ENCODE data around the gene C16orf90. TPM values are rescaled to one million over a fixed set of nuclear protein-coding genes. Genes with fewer than 3 reads are reported as not detected.

The C16orf90 gene
- total and polyA plus RNA-seq, 2 experiments from 2014 or later = not detected

DNA sequence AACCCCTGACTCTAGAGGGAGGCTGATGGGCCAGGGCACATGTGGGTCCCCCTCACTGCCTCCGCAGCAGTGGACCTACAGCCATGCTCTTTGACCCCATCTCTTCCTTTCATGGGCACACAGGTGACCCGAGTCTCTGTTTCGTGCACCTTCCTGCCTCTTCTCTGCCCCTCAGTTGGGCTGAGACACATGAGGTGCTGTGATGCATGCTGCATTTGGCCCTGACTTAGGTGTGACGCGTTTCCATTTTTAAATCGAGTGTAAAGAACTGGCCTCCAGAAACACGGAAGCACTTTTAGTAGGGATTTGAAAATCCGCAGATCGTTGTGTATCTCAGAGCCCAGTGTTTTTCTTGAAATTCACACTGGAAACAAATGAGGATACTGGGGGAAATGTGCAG is 24.6 kb downstream of the C16orf90 start:
- Histone ChIP-seq H3F3A (ENCODE audit: insufficient read depth) (peaks cover 17% of the 10 kb centered on the region; the same call in 1 of the 2 replicates), H3K9me2 (ENCODE audit: insufficient read depth) (no peaks in the 10 kb centered on the region), H3K4me3 (no peak overlapping the region), H3K4me2 (ENCODE audit: unreplicated experiment) (no peak overlapping the region), H3K79me2 (ENCODE audit: insufficient read depth) (peaks cover 100% of the 10 kb centered on the region), H3K36me3 (ENCODE audit: low read depth) (no peaks in the 10 kb centered on the region), H3K9me3 (ENCODE audit: low read depth) (no peaks in the 10 kb centered on the region), H4K20me1 (ENCODE audit: insufficient read depth) (no peaks in the 10 kb centered on the region), H3K27me3 (replicated peaks; ENCODE audit: insufficient read depth) (no peaks in the 10 kb centered on the region), H2AFZ (no peak overlapping the region), H3K4me1 (ENCODE audit: insufficient read depth) (peaks cover 16% of the 10 kb centered on the region), H3K27ac (no peak overlapping the region), H3K9ac (no peak overlapping the region)
- in situ Hi-C loops (cut with MboI) = no loop called here
- WGBS, 2 experiments (ENCODE audit: low coverage in 1 of 2, low lambda C conversion rate in 2 of 2, missing lambda C conversion rate in 2 of 2) = 91% methylated on average over 8 to 9 of the region's 9 CpGs
- TF ChIP-seq EZH2phosphoT487 (IDR thresholded peaks at IDR 0.05; ENCODE audit: insufficient read depth, low read depth) (no peak), EZH2 (IDR thresholded peaks at IDR 0.05; ENCODE audit: insufficient read depth, poor library complexity, severe bottlenecking) (no peak)
- no peak for DNase-seq

DNA sequence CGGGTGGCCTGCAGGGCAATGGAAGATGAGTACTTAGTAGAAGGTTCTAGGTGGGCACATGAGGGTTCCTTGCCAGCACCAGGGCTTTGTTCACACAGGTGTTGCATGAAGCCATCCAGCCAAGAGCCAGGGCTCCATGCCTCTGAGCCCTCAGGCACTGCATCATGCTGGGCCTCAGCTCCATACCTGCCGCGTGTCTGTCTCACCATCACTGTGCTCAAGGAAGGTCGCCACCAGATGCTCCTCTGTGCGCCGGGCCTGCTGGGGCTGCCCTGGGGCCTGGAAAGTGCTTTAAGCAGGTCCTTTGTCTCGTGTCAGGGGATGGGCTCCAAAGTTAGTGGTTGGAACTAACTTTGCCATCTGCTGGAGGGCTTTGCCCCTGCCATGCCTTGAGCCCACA is 25.6 kb downstream of the C16orf90 start:
- H4K20me1 ChIP-seq (ENCODE audit: insufficient read depth) = peaks cover 1% of the 10 kb centered on the region; the same call in 1 of the 2 replicates
- H3K36me3 ChIP-seq (ENCODE audit: low read depth) = no peaks in the 10 kb centered on the region
- H3K4me2 ChIP-seq (ENCODE audit: unreplicated experiment) = no peak overlapping the region
- H3K79me2 ChIP-seq (ENCODE audit: insufficient read depth) = peaks cover 100% of the 10 kb centered on the region
- no peaks in the 10 kb centered on the region for H3K9me2 ChIP-seq (ENCODE audit: insufficient read depth)
- H3K9ac ChIP-seq = no peak overlapping the region
- H3K4me1 ChIP-seq (ENCODE audit: insufficient read depth) = peaks cover 16% of the 10 kb centered on the region
- H3K27ac ChIP-seq = no peak overlapping the region
- peaks cover 17% of the 10 kb centered on the region; the same call in 1 of the 2 replicates for H3F3A ChIP-seq (ENCODE audit: insufficient read depth)
- no peak overlapping the region for H2AFZ ChIP-seq
- H3K27me3 ChIP-seq (replicated peaks; ENCODE audit: insufficient read depth) = no peaks in the 10 kb centered on the region
- DNase-seq = no peak
- WGBS, 2 experiments (ENCODE audit: low coverage in 1 of 2, low lambda C conversion rate in 2 of 2, missing lambda C conversion rate in 2 of 2) = 98% methylated on average over 7 of the region's 7 CpGs
- no peak for TF ChIP-seq EZH2 (IDR thresholded peaks at IDR 0.05; ENCODE audit: insufficient read depth, poor library complexity, severe bottlenecking)
- no peak for TF ChIP-seq EZH2phosphoT487 (IDR thresholded peaks at IDR 0.05; ENCODE audit: insufficient read depth, low read depth)
- no peak overlapping the region for H3K4me3 ChIP-seq
- no peaks in the 10 kb centered on the region for H3K9me3 ChIP-seq (ENCODE audit: low read depth)
- in situ Hi-C loops (cut with MboI) = no loop called here

DNA sequence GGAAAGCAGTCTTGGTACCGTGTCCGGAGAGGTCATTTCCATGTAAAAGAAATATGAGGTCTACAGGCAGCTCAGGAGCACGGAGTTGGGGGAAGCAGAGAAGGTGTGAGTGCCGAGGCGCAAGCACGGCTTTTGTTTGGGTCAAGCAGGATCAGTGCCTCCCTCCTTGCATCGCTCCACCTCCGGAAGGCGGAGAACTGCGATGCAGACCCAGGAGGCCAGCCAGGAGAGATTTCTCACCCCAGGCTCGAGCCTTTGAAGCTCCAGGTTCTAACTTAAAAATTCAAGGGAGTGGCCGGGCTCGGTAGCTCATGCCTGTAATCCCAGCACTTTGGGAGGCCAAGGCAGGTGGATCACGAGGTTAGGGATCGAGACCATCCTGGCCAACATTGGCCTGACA is 26.8 kb downstream of the C16orf90 start:
- H3K9me3 ChIP-seq (ENCODE audit: low read depth) = no peaks in the 10 kb centered on the region
- H3F3A ChIP-seq (ENCODE audit: insufficient read depth) = peaks cover 14% of the 10 kb centered on the region; the same call in 1 of the 2 replicates
- H4K20me1 ChIP-seq (ENCODE audit: insufficient read depth) = peaks cover 3% of the 10 kb centered on the region
- no peak for TF ChIP-seq EZH2phosphoT487 (IDR thresholded peaks at IDR 0.05; ENCODE audit: insufficient read depth, low read depth)
- no peak for TF ChIP-seq EZH2 (IDR thresholded peaks at IDR 0.05; ENCODE audit: insufficient read depth, poor library complexity, severe bottlenecking)
- H3K4me1 ChIP-seq (ENCODE audit: insufficient read depth) = peaks cover 15% of the 10 kb centered on the region
- no peak overlapping the region for H3K4me3 ChIP-seq
- 66 to 67% methylated on average over 15 of the region's 15 CpGs for WGBS, 2 experiments (ENCODE audit: low coverage in 1 of 2, low lambda C conversion rate in 2 of 2, missing lambda C conversion rate in 2 of 2)
- DNase-seq = no peak
- peaks cover 100% of the 10 kb centered on the region for H3K79me2 ChIP-seq (ENCODE audit: insufficient read depth)
- H2AFZ ChIP-seq = no peak overlapping the region
- in situ Hi-C loops (cut with MboI) = no loop called here
- H3K9ac ChIP-seq = no peak overlapping the region
- H3K27me3 ChIP-seq (replicated peaks; ENCODE audit: insufficient read depth) = no peaks in the 10 kb centered on the region
- H3K4me2 ChIP-seq (ENCODE audit: unreplicated experiment) = no peak overlapping the region
- H3K27ac ChIP-seq = no peak overlapping the region
- no peaks in the 10 kb centered on the region for H3K36me3 ChIP-seq (ENCODE audit: low read depth)
- no peaks in the 10 kb centered on the region for H3K9me2 ChIP-seq (ENCODE audit: insufficient read depth)

DNA sequence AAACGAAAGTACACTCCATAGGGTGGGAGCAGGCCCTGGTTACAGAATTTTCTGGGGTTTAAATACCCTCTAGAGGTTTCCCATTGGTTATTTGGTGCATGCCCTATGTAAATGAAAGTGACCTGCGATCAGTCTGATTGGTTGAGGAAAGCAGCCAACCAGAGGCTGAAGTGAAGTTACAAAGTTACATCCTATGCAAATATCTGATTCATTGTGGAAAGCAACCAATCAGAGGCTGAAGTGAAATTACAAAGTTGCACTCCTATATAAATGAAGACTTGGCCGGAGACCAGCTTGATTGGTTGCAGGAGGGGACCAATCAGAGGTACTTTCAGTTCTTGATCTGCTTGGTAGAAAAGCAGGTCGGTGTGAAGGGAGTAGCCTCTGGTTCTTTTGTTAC is 27.4 kb downstream of the C16orf90 start:
- Histone ChIP-seq H3K79me2 (ENCODE audit: insufficient read depth) (peaks cover 100% of the 10 kb centered on the region), H3K9me2 (ENCODE audit: insufficient read depth) (no peaks in the 10 kb centered on the region), H3K9me3 (ENCODE audit: low read depth) (no peaks in the 10 kb centered on the region), H3K27me3 (replicated peaks; ENCODE audit: insufficient read depth) (no peaks in the 10 kb centered on the region), H3K4me1 (ENCODE audit: insufficient read depth) (peaks cover 9% of the 10 kb centered on the region), H4K20me1 (ENCODE audit: insufficient read depth) (peaks cover 6% of the 10 kb centered on the region), H3K4me3 (no peak overlapping the region), H3K9ac (no peak overlapping the region), H3K4me2 (ENCODE audit: unreplicated experiment) (no peak overlapping the region), H2AFZ (no peak overlapping the region), H3F3A (ENCODE audit: insufficient read depth) (peaks cover 9% of the 10 kb centered on the region; the same call in 1 of the 2 replicates), H3K36me3 (ENCODE audit: low read depth) (peaks cover 1% of the 10 kb centered on the region; the same call in 1 of the 2 replicates), H3K27ac (no peak overlapping the region)
- TF ChIP-seq EZH2phosphoT487 (IDR thresholded peaks at IDR 0.05; ENCODE audit: insufficient read depth, low read depth) = no peak
- no peak for TF ChIP-seq EZH2 (IDR thresholded peaks at IDR 0.05; ENCODE audit: insufficient read depth, poor library complexity, severe bottlenecking)
- 56 to 58% methylated on average over 4 of the region's 4 CpGs for WGBS, 2 experiments (ENCODE audit: low coverage in 1 of 2, low lambda C conversion rate in 2 of 2, missing lambda C conversion rate in 2 of 2)
- DNase-seq = peak; percentile 43
- in situ Hi-C loops (cut with MboI) = no loop called here

Data from GM23248 (cell line).